ENCODE measurements around the gene LHX4.

Gene LHX4

GRCh38 chr1:180267211-180267561 is 37.1 kb downstream of the LHX4 start:
- H3K4me1 ChIP-seq (ENCODE audit: insufficient read depth, low read length, severe bottlenecking), result no peaks in the 10 kb centered on the region
- 0 out of 2 replicates have a peak, but pooled peaks cover 6% of the 10 kb centered on the region for H3K27me3 ChIP-seq (ENCODE audit: insufficient read depth, low read length)

GRCh38 chr1:180267761-180268555 is 37.9 kb downstream of the LHX4 start:
- Histone ChIP-seq H3K9me3 (ENCODE audit: low read length) (no peaks in the 10 kb centered on the region), H3K4me2 (ENCODE audit: low read length) (no peak overlapping the region), H3K36me3 (ENCODE audit: insufficient read depth, low read length) (no peaks in the 10 kb centered on the region), H3K4me1 (ENCODE audit: insufficient read depth, low read length, severe bottlenecking) (no peaks in the 10 kb centered on the region), H3K4me3 (ENCODE audit: low read depth, low read length, poor library complexity, severe bottlenecking) (no peak overlapping the region), H4K20me1 (ENCODE audit: insufficient read depth, low read length) (no peaks in the 10 kb centered on the region), H3K27me3 (ENCODE audit: insufficient read depth, low read length) (0 out of 2 replicates have a peak, but pooled peaks cover 6% of the 10 kb centered on the region), H2AFZ (ENCODE audit: low read length) (no peak overlapping the region), H3K9me2 (ENCODE audit: low read depth, low read length) (no peaks in the 10 kb centered on the region), H3K27ac (ENCODE audit: low read depth, low read length, poor library complexity, severe bottlenecking) (no peak overlapping the region), H3K9ac (ENCODE audit: low read length) (no peak overlapping the region), H3K79me2 (ENCODE audit: insufficient read depth, low read length) (no peaks in the 10 kb centered on the region), H3F3A (ENCODE audit: insufficient read depth, low read length) (no peaks in the 10 kb centered on the region)
- no peak for TF ChIP-seq EZH2 (IDR thresholded peaks at IDR 0.05; ENCODE audit: borderline replicate concordance, low read length)
- TF ChIP-seq CTCF (IDR thresholded peaks at IDR 0.05; ENCODE audit: low read length), result no peak

More at GRCh38 chr1:180267211-180267561, 37.1 kb downstream of the LHX4 start:
- Histone ChIP-seq H3K79me2 (ENCODE audit: insufficient read depth, low read length) (no peaks in the 10 kb centered on the region), H3K4me2 (ENCODE audit: low read length) (no peak overlapping the region), H3K36me3 (ENCODE audit: insufficient read depth, low read length) (no peaks in the 10 kb centered on the region), H3K9me2 (ENCODE audit: low read depth, low read length) (no peaks in the 10 kb centered on the region), H4K20me1 (ENCODE audit: insufficient read depth, low read length) (no peaks in the 10 kb centered on the region), H3F3A (ENCODE audit: insufficient read depth, low read length) (no peaks in the 10 kb centered on the region), H3K4me3 (ENCODE audit: low read depth, low read length, poor library complexity, severe bottlenecking) (no peak overlapping the region), H3K9me3 (ENCODE audit: low read length) (no peaks in the 10 kb centered on the region), H2AFZ (ENCODE audit: low read length) (no peak overlapping the region), H3K9ac (ENCODE audit: low read length) (no peak overlapping the region), H3K27ac (ENCODE audit: low read depth, low read length, poor library complexity, severe bottlenecking) (no peak overlapping the region)
- TF ChIP-seq EZH2 (IDR thresholded peaks at IDR 0.05; ENCODE audit: borderline replicate concordance, low read length) (no peak), CTCF (IDR thresholded peaks at IDR 0.05; ENCODE audit: low read length) (no peak)

GRCh38 chr1:180268556-180269075 is 38.6 kb downstream of the LHX4 start:
- H3K27ac ChIP-seq (ENCODE audit: low read depth, low read length, poor library complexity, severe bottlenecking), result no peak overlapping the region

More at GRCh38 chr1:180268556-180269075, 38.6 kb downstream of the LHX4 start:
- H3K9me2 ChIP-seq (ENCODE audit: low read depth, low read length), result no peaks in the 10 kb centered on the region
- no peaks in the 10 kb centered on the region for H3K4me1 ChIP-seq (ENCODE audit: insufficient read depth, low read length, severe bottlenecking)
- no peaks in the 10 kb centered on the region for H3K79me2 ChIP-seq (ENCODE audit: insufficient read depth, low read length)
- no peak overlapping the region for H3K4me3 ChIP-seq (ENCODE audit: low read depth, low read length, poor library complexity, severe bottlenecking)
- no peak overlapping the region for H3K9ac ChIP-seq (ENCODE audit: low read length)
- TF ChIP-seq EZH2 (IDR thresholded peaks at IDR 0.05; ENCODE audit: borderline replicate concordance, low read length), result no peak
- no peak for TF ChIP-seq CTCF (IDR thresholded peaks at IDR 0.05; ENCODE audit: low read length)
- H3F3A ChIP-seq (ENCODE audit: insufficient read depth, low read length), result no peaks in the 10 kb centered on the region
- no peaks in the 10 kb centered on the region for H3K9me3 ChIP-seq (ENCODE audit: low read length)
- 0 out of 2 replicates have a peak, but pooled peaks cover 6% of the 10 kb centered on the region for H3K27me3 ChIP-seq (ENCODE audit: insufficient read depth, low read length)
- no peaks in the 10 kb centered on the region for H4K20me1 ChIP-seq (ENCODE audit: insufficient read depth, low read length)
- no peaks in the 10 kb centered on the region for H3K36me3 ChIP-seq (ENCODE audit: insufficient read depth, low read length)
- H3K4me2 ChIP-seq (ENCODE audit: low read length), result no peak overlapping the region
- H2AFZ ChIP-seq (ENCODE audit: low read length), result no peak overlapping the region
